A549 (cell line): ENCODE measurements around the gene PITPNM1.

Source experiments
- EP300 ChIP-seq, 2 experiments: fragments of >200 bp; sonication (Bioruptor Twin); formaldehyde crosslinking; IDR thresholded peaks; 2 replicates in 1 of 2; 3 replicates in 1 of 2; pipeline ENCODE4 v1.6.1; 2016 to 2017
- NR3C1 ChIP-seq: fragments of >200 bp; sonication (Bioruptor Twin); formaldehyde crosslinking; IDR thresholded peaks from 3 replicates; pipeline ENCODE4 v1.6.1; 2017
- POLR2A ChIP-seq: IDR thresholded peaks from 2 replicates; pipeline ENCODE4 v1.6.1; 2012; ENCODE audit warnings: mild to moderate bottlenecking, low read length
- RAD21 ChIP-seq, 2 experiments: fragments of >200 bp in 1 of 2; sonication (Bioruptor Twin) in 1 of 2; formaldehyde crosslinking in 1 of 2; IDR thresholded peaks in 1 of 2; conservative IDR thresholded peaks in 1 of 2; 2 replicates in 1 of 2; 3 replicates in 1 of 2; pipeline ENCODE4 v1.6.1; 2012 to 2018; ENCODE audit warnings: inconsistent platforms in 1 of 2
- RCOR1 ChIP-seq: fragments of 150-350 bp; IDR thresholded peaks from 2 replicates; pipeline ENCODE4 v1.6.1; 2014; ENCODE audit warnings: antibody characterized with exemption, low read length, low read depth
- TF ChIP-seq, protein P1 (sequence below): fragments of 450-650 bp; IDR thresholded peaks from 2 replicates; pipeline ENCODE4 v1.6.1; 2014; ENCODE audit warnings: antibody characterized with exemption
- TF ChIP-seq, protein P2 (sequence below): IDR thresholded peaks from 2 replicates; pipeline ENCODE4 v1.6.1; 2012
- TF ChIP-seq, protein P3 (sequence below): fragments of >200 bp; sonication (Bioruptor Twin); formaldehyde crosslinking; IDR thresholded peaks from 3 replicates; pipeline ENCODE4 v1.5.1; 2016

DNA sequence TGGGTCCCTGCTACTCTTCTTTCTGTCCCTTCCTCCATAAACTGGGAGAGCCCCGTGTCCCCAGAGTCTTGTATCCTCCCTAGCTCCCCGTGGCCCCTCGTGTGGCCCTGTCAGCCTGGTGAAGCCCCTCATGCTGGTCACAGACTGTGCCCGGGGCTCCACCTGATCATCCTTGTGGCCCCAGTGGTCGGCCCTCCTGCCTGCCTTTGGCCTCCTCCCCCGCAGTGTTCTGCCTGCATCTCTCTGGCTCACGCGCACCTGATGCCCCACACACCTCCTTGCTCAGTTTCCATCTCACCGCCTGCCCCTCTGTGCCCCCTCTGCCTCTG is 19.3 kb upstream of the PITPNM1 start:
- TF ChIP-seq EP300 (IDR thresholded peaks at IDR 0.05) (no peak), RAD21 (conservative IDR thresholded peaks at IDR 0.05 in 1 of 2, IDR thresholded peaks at IDR 0.05 in 1 of 2) (no peak), NR3C1 (no peak), RCOR1 (no peak), POLR2A (no peak)
- TF ChIP-seq, protein P1, sequence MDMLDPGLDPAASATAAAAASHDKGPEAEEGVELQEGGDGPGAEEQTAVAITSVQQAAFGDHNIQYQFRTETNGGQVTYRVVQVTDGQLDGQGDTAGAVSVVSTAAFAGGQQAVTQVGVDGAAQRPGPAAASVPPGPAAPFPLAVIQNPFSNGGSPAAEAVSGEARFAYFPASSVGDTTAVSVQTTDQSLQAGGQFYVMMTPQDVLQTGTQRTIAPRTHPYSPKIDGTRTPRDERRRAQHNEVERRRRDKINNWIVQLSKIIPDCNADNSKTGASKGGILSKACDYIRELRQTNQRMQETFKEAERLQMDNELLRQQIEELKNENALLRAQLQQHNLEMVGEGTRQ, result no peak
- TF ChIP-seq, protein P2, sequence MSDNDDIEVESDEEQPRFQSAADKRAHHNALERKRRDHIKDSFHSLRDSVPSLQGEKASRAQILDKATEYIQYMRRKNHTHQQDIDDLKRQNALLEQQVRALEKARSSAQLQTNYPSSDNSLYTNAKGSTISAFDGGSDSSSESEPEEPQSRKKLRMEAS, result no peak
- TF ChIP-seq, protein P3, sequence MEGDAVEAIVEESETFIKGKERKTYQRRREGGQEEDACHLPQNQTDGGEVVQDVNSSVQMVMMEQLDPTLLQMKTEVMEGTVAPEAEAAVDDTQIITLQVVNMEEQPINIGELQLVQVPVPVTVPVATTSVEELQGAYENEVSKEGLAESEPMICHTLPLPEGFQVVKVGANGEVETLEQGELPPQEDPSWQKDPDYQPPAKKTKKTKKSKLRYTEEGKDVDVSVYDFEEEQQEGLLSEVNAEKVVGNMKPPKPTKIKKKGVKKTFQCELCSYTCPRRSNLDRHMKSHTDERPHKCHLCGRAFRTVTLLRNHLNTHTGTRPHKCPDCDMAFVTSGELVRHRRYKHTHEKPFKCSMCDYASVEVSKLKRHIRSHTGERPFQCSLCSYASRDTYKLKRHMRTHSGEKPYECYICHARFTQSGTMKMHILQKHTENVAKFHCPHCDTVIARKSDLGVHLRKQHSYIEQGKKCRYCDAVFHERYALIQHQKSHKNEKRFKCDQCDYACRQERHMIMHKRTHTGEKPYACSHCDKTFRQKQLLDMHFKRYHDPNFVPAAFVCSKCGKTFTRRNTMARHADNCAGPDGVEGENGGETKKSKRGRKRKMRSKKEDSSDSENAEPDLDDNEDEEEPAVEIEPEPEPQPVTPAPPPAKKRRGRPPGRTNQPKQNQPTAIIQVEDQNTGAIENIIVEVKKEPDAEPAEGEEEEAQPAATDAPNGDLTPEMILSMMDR, result no peak
